HepG2 (cell line): Measurements from ENCODE around the gene HSF4. TPM values are rescaled to one million over a fixed set of nuclear protein-coding genes. Genes with fewer than 3 reads are reported as not detected.

ENCODE experiments used
- ATAC-seq: fragments of 200-7000 bp; cut with Tn5 transposase; 3 replicates; pipeline ENCODE4 v1.9.1; 2020; ENCODE audit warnings: mild to moderate bottlenecking, moderate library complexity
- BruUV-seq: library from RNA; stranded (reverse); fragments of 400-500 nt; replicated peaks from 2 replicates; lab custom pipeline; 2021; lab: Mats Ljungman, UMichigan
- CTCF ChIA-PET: fragments of 300-600 bp; formaldehyde crosslinking; extraction: SDS; loops from one replicate; lab custom pipeline; 2021; ENCODE audit warnings: low total read pairs, inconsistent platforms, low intra/inter-chr PET ratio; lab: Yijun Ruan, JAX
- POLR2A ChIA-PET: fragments of 350-600 bp; sonication (Branson Sonifier 250); formaldehyde crosslinking; loops from one replicate; lab custom pipeline; 2020; ENCODE audit warnings: antibody characterized with exemption, inconsistent platforms; lab: Yijun Ruan, JAX
- DNase-seq: peaks from one replicate; pipeline ENCODE4 v3.0.0-alpha.2; 2015; ENCODE audit warnings: low spot score
- FAIRE-seq: peaks from 3 replicates; lab custom pipeline; 2011; peaks lifted over from hg19 to GRCh38; lab: Jason Lieb, UNC
- H2AFZ ChIP-seq: one replicate; pipeline ENCODE4 v1.6.1; 2011; ENCODE audit warnings: low read length, inconsistent platforms
- H3K27ac ChIP-seq: fragments of 300-600 bp; 3 replicates; pipeline ENCODE4 v1.8.0; 2011; ENCODE audit warnings: mixed run types, mild to moderate bottlenecking, mixed read lengths, low read length, inconsistent platforms; ENCODE audit not compliant: insufficient read depth; ENCODE audit errors: extremely low read length
- H3K27me3 ChIP-seq, 2 experiments: fragments of 200-600 bp in 1 of 2; 2 replicates in 1 of 2; 3 replicates in 1 of 2; pipeline versions ENCODE4 v1.6.0 to v1.8.0; 2011; ENCODE audit warnings: low read length in 2 of 2, mild to moderate bottlenecking in 2 of 2, moderate library complexity in 2 of 2, inconsistent platforms in 1 of 2; ENCODE audit not compliant: insufficient read depth in 2 of 2, control insufficient read depth in 1 of 2
- H3K36me3 ChIP-seq, 2 experiments: fragments of 200-600 bp in 1 of 2; replicated peaks in 1 of 2; 2 replicates in 1 of 2; 3 replicates in 1 of 2; pipeline versions ENCODE4 v1.5.1 to v1.8.0; 2011; ENCODE audit warnings: low read length in 2 of 2, inconsistent platforms in 1 of 2; ENCODE audit not compliant: insufficient read depth in 2 of 2, control insufficient read depth in 1 of 2
- H3K4me1 ChIP-seq: 2 replicates; pipeline ENCODE4 v1.5.1; 2012; ENCODE audit warnings: low read length, inconsistent platforms; ENCODE audit not compliant: insufficient read depth
- H3K4me2 ChIP-seq: 2 replicates; pipeline ENCODE4 v1.6.0; 2011; ENCODE audit warnings: low read depth, low read length, inconsistent platforms
- H3K4me3 ChIP-seq, 3 experiments: fragments of 200-600 bp in 1 of 3; sonication (generic), shearing (Covaris generic) in 1 of 3; replicated peaks in 1 of 3; 2 replicates each; pipeline ENCODE4 v1.5.1; 2011 to 2016; ENCODE audit warnings: low read length in 3 of 3, inconsistent platforms in 2 of 3, low read depth in 2 of 3, mild to moderate bottlenecking in 2 of 3, control low read depth in 1 of 3, mixed read lengths in 1 of 3; ENCODE audit not compliant: insufficient read depth in 1 of 3
- H3K79me2 ChIP-seq: one replicate; pipeline ENCODE4 v1.6.1; 2011; ENCODE audit warnings: low read length, inconsistent platforms; ENCODE audit not compliant: insufficient read depth
- H3K9ac ChIP-seq: 2 replicates; pipeline ENCODE4 v1.6.0; 2011; ENCODE audit warnings: mild to moderate bottlenecking, low read depth, low read length, inconsistent platforms; ENCODE audit not compliant: insufficient read depth
- H3K9me3 ChIP-seq: 2 replicates; pipeline ENCODE4 v1.5.1; 2012; ENCODE audit warnings: mild to moderate bottlenecking, low read length
- H4K20me1 ChIP-seq: 2 replicates; pipeline ENCODE4 v1.6.0; 2011; ENCODE audit warnings: inconsistent platforms, mild to moderate bottlenecking, low read length, moderate library complexity; ENCODE audit not compliant: insufficient read depth
- AGO1 ChIP-seq: fragments of 200-400 bp; formaldehyde crosslinking; IDR thresholded peaks from 2 replicates; pipeline ENCODE4 v1.6.1; 2017; ENCODE audit warnings: mild to moderate bottlenecking, low read depth, low read length, moderate library complexity; ENCODE audit not compliant: poor library complexity, severe bottlenecking
- ETS1 ChIP-seq: sonication (generic); formaldehyde crosslinking; IDR thresholded peaks from 2 replicates; pipeline ENCODE4 v1.4.0; 2020; ENCODE audit warnings: missing genetic modification reagents
- FOXJ3 ChIP-seq: sonication (generic); formaldehyde crosslinking; IDR thresholded peaks from 2 replicates; pipeline ENCODE4 v1.4.0; 2020; ENCODE audit warnings: missing genetic modification reagents, mild to moderate bottlenecking, borderline replicate concordance
- FOXP1 ChIP-seq, 2 experiments: fragments of 450-650 bp in 1 of 2; IDR thresholded peaks; 2 replicates each; pipeline ENCODE4 v1.6.1; 2017 to 2018; ENCODE audit warnings: antibody characterized with exemption in 1 of 2
- HMGXB4 ChIP-seq, 2 experiments: sonication (generic) in 1 of 2; formaldehyde crosslinking in 1 of 2; IDR thresholded peaks; 2 replicates each; pipeline versions ENCODE4 v1.4.0 to v1.6.1; 2018 to 2020; ENCODE audit warnings: missing genetic modification reagents in 2 of 2, borderline replicate concordance in 1 of 2, low read depth in 1 of 2, mild to moderate bottlenecking in 1 of 2, missing biosample characterization in 1 of 2
- MTA1 ChIP-seq: sonication (generic); formaldehyde crosslinking; IDR thresholded peaks from 2 replicates; pipeline ENCODE4 v1.4.0; 2020; ENCODE audit warnings: missing genetic modification reagents, mild to moderate bottlenecking, borderline replicate concordance
- MYC ChIP-seq: sonication (generic); formaldehyde crosslinking; IDR thresholded peaks from 2 replicates; pipeline ENCODE4 v1.9.0; 2021; ENCODE audit warnings: missing genetic modification reagents, borderline replicate concordance
- NFIB ChIP-seq: sonication (generic); formaldehyde crosslinking; IDR thresholded peaks from 2 replicates; pipeline ENCODE4 v1.9.0; 2021; ENCODE audit warnings: missing genetic modification reagents, mild to moderate bottlenecking, borderline replicate concordance
- NR2F6 ChIP-seq, 2 experiments: IDR thresholded peaks; 2 replicates each; pipeline ENCODE4 v1.6.1; 2016; ENCODE audit warnings: antibody characterized with exemption in 1 of 2, mild to moderate bottlenecking in 1 of 2
- PHF21A ChIP-seq: sonication (generic); formaldehyde crosslinking; IDR thresholded peaks from 2 replicates; pipeline ENCODE4 v1.5.0; 2020; ENCODE audit warnings: mild to moderate bottlenecking, missing genetic modification reagents
- RAD21 ChIP-seq: fragments of 450-650 bp; formaldehyde crosslinking; IDR thresholded peaks from 2 replicates; pipeline ENCODE4 v1.5.0; 2020; ENCODE audit warnings: mild to moderate bottlenecking
- SIX4 ChIP-seq: sonication (generic); formaldehyde crosslinking; IDR thresholded peaks from 2 replicates; pipeline ENCODE4 v1.4.0; 2020; ENCODE audit warnings: missing genetic modification reagents
- SNAPC5 ChIP-seq: sonication (generic); formaldehyde crosslinking; IDR thresholded peaks from 2 replicates; pipeline ENCODE4 v1.8.1; 2023; ENCODE audit warnings: mild to moderate bottlenecking, missing genetic modification reagents, borderline replicate concordance
- SP2 ChIP-seq: sonication (generic); formaldehyde crosslinking; IDR thresholded peaks from 2 replicates; pipeline ENCODE4 v1.5.1; 2020; ENCODE audit warnings: mild to moderate bottlenecking, missing genetic modification reagents
- STAG1 ChIP-seq: sonication (generic); formaldehyde crosslinking; IDR thresholded peaks from 2 replicates; pipeline ENCODE4 v1.4.0; 2020; ENCODE audit warnings: missing genetic modification reagents
- SYNCRIP ChIP-seq: fragments of 200-400 bp; formaldehyde crosslinking; IDR thresholded peaks from 2 replicates; pipeline ENCODE4 v1.6.1; 2018; ENCODE audit warnings: mild to moderate bottlenecking, low read depth, low read length; ENCODE audit not compliant: insufficient read depth
- ZFX ChIP-seq: sonication (generic); formaldehyde crosslinking; IDR thresholded peaks from 2 replicates; pipeline ENCODE4 v1.4.0; 2020; ENCODE audit warnings: mild to moderate bottlenecking, low read depth, missing genetic modification reagents, moderate library complexity
- ZSCAN21 ChIP-seq: sonication (generic); formaldehyde crosslinking; IDR thresholded peaks from 2 replicates; pipeline ENCODE4 v1.8.0; 2022; ENCODE audit warnings: mild to moderate bottlenecking, missing genetic modification reagents, moderate library complexity, borderline replicate concordance
- WGBS: methylation state at CpG from one replicate; pipeline ENCODE4 v1.1.6; 2017; ENCODE audit warnings: low lambda C conversion rate; 5-methylcytosine and 5-hydroxymethylcytosine counted together
- in situ Hi-C: cut with HindIII; loops from 2 replicates; pipeline ENCODE4 v1.10.0; 2017; ENCODE audit warnings: low pct_unique_long_range_greater_than_20kb; ENCODE audit not compliant: extremely low pct_ligation_motif_present
- intact Hi-C: fragments of 100-400 bp; cut with micrococcal nuclease; formaldehyde crosslinking; loops from one replicate; pipeline ENCODE4 v1.10.0; 2022; ENCODE audit not compliant: unreplicated experiment
- polyA plus RNA-seq, 8 experiments: library from polyadenylated mRNA; depleted of rRNA in 3 of 8; stranded (reverse) in 7 of 8; unstranded in 1 of 8; fragments of >200 nt; fragmentation: Illumina TruSeq in 4 of 8; extraction: Trizol in 4 of 8; gene quantifications; 2 replicates each; pipeline versions ENCODE4 v1.2.1 to v1.2.3, GENCODE V29; 2011 to 2016; ENCODE audit warnings: low read depth in 4 of 8, missing spikeins in 1 of 8, mixed read lengths in 1 of 8; ENCODE audit not compliant: insufficient read depth in 1 of 8
- total RNA-seq, 5 experiments: library from RNA; depleted of rRNA; stranded (reverse); fragments of >200 nt; fragmentation: Illumina TruSeq; extraction: Trizol; gene quantifications; 2 replicates each; pipeline ENCODE4 v1.2.3, GENCODE V29; 2016; ENCODE audit warnings: low read depth in 1 of 5

Gene HSF4
- total and polyA plus RNA-seq, 2 of the 13 experiments (the other 11 are each of a cell fraction or from before 2014, with no cell fraction given): 3.5 to 16.9 TPM

GRCh38 chr16:67177743-67178699 lies 13.5 kb downstream of the HSF4 start (continued):
- no peak for TF ChIP-seq SNAPC5 (CRISPR knock-in tag)
- TF ChIP-seq MYC: peak; percentile 84
- TF ChIP-seq NFIB (CRISPR knock-in tag): no peak
- no peak for TF ChIP-seq FOXP1 (IDR thresholded peaks at IDR 0.05)
- no peak for TF ChIP-seq FOXP1 (CRISPR knock-in tag; IDR thresholded peaks at IDR 0.05)
- no peak for TF ChIP-seq NR2F6 (IDR thresholded peaks at IDR 0.05)
- TF ChIP-seq NR2F6 (CRISPR knock-in tag; IDR thresholded peaks at IDR 0.05): peak; percentile 34; the same call in 1 of the 2 replicates
- peak; percentile 38 for TF ChIP-seq SP2
- TF ChIP-seq PHF21A (CRISPR knock-in tag): no peak
- TF ChIP-seq SIX4 (CRISPR knock-in tag): no peak
- no peak for TF ChIP-seq SYNCRIP
- TF ChIP-seq AGO1: peak; percentile 88
- TF ChIP-seq FOXJ3 (CRISPR knock-in tag): no peak

GRCh38 chr16:67179421-67180080 lies 15.0 kb downstream of the HSF4 start:
- no peak for DNase-seq
- WGBS: 82% methylated on average over 11 of the region's 13 CpGs
- ChIA-PET POLR2A (interaction anchor here (1.0 kb wide), 1 partner anchor 19 kb away, joined by 3 read pairs; no protein-coding TSS in a partner anchor), CTCF (interaction anchor here (1.3 kb wide), 1 partner anchor 225 kb away, joined by 5 read pairs; no protein-coding TSS in a partner anchor)
- no peak overlapping the region for H3K4me3 ChIP-seq
- no peaks in the 10 kb centered on the region; the same call in 1 of the 2 replicates for H4K20me1 ChIP-seq
- H3K9me3 ChIP-seq: no peaks in the 10 kb centered on the region
- no TSS peak for BruUV-seq
- ATAC-seq: peak; percentile 13
- no peaks in the 10 kb centered on the region; a peak in 1 of 5 replicates for H3K27me3 ChIP-seq
- no peak overlapping the region for H3K27ac ChIP-seq
- H3K4me1 ChIP-seq: peaks cover 37% of the 10 kb centered on the region
- no peak for FAIRE-seq
- no peak overlapping the region for H3K4me2 ChIP-seq
- in situ Hi-C loops (no loop called here), intact Hi-C loops (no loop called here)
- no peak overlapping the region for H3K9ac ChIP-seq
- no peaks in the 10 kb centered on the region for H3K79me2 ChIP-seq
- H3K36me3 ChIP-seq: no peaks in the 10 kb centered on the region; a peak in 1 of 5 replicates
- no peak overlapping the region for H2AFZ ChIP-seq
- 0 out of 2 replicates have a peak, but pooled peaks have one; percentile 23 for TF ChIP-seq MTA1
- 0 out of 4 replicates have a peak, but pooled peaks of 1 of the 2 experiments have one; percentile 53 for TF ChIP-seq HMGXB4 (CRISPR knock-in tag; IDR thresholded peaks at IDR 0.05; ENCODE audit: borderline replicate concordance in 1 of 2, low read depth in 1 of 2)
- TF ChIP-seq RAD21: 0 out of 2 replicates have a peak, but pooled peaks have one; percentile 15
- TF ChIP-seq ZSCAN21: peak; percentile 41; the same call in 1 of the 2 replicates
- TF ChIP-seq ZFX: no peak
- no peak for TF ChIP-seq ETS1 (CRISPR knock-in tag)
- peak; percentile 40 for TF ChIP-seq STAG1
